Thoracic aorta (tissue), 2 donors: ENCODE results near the gene XYLT1. TPM values are rescaled to one million over a fixed set of nuclear protein-coding genes. Genes with fewer than 3 reads are reported as not detected.

Source experiments
- ATAC-seq: fragments of 150-250 bp; one replicate; pipeline ENCODE4 v1.8.0; 2017; ENCODE audit warnings: low read depth; ENCODE audit not compliant: insufficient number of reproducible peaks, low FRiP score
- DNase-seq: peaks from one replicate; pipeline ENCODE4 v3.0.0-alpha.2; 2020; ENCODE audit warnings: low spot score
- H3K27ac ChIP-seq, 2 donors: fragments of 200-600 bp; sonication (generic); 1 replicate in 1 of 2; 2 replicates in 1 of 2; pipeline ENCODE4 v1.5.1; 2016; ENCODE audit warnings: mild to moderate bottlenecking in 2 of 2, moderate library complexity in 2 of 2
- H3K27me3 ChIP-seq: fragments of 200-600 bp; sonication (generic); replicated peaks from 2 replicates; pipeline ENCODE4 v1.6.0; 2016; ENCODE audit warnings: mild to moderate bottlenecking; ENCODE audit not compliant: insufficient read depth
- H3K36me3 ChIP-seq: fragments of 200-600 bp; sonication (generic); one replicate; pipeline ENCODE4 v1.5.1; 2016
- H3K4me1 ChIP-seq, 2 donors: fragments of 200-600 bp; sonication (generic); 1 replicate in 1 of 2; 2 replicates in 1 of 2; pipeline versions ENCODE4 v1.5.1 to v1.6.0; 2016; ENCODE audit warnings: low read depth in 2 of 2, mild to moderate bottlenecking in 1 of 2; ENCODE audit not compliant: control insufficient read depth in 1 of 2
- H3K4me3 ChIP-seq: fragments of 200-600 bp; sonication (generic); 2 replicates; pipeline ENCODE4 v1.5.1; 2016; ENCODE audit warnings: mild to moderate bottlenecking
- H3K9me3 ChIP-seq: fragments of 200-600 bp; sonication (generic); 2 replicates; pipeline ENCODE4 v1.5.1; 2016
- total RNA-seq, 2 donors: library from RNA; depleted of rRNA; stranded (reverse); fragments of >200 nt; gene quantifications; one replicate each; pipeline versions ENCODE4 v1.1.0 to v1.2.3, GENCODE V29; 2016
- TF ChIP-seq, protein P1 (sequence below): fragments of 200-600 bp; sonication (generic); IDR thresholded peaks from one replicate; pipeline ENCODE4 v1.5.1; 2019; ENCODE audit warnings: antibody characterized with exemption

Gene XYLT1
- total RNA-seq, 2 donors from 2014 or later = 13.1 to 22.5 TPM

DNA sequence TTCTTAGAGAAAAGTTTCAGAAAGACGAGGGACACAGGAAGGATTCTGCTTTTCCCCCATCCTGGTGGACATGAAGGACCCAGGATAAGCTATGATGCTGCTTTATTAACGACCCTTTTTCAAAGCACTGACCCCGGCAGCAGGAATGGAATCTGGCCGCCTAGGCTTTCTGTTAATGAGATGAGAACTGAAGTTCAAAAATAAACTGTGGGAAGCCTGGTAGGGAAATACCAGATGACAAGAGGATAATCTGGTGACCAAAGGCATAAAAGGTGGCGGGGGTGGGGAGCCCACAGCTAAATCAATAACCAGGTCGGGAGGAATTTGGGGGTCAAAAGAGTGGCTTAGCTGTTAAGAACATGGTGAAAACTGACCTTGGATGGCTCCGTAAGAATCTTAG lies 171.0 kb downstream of the XYLT1 start:
- H3K4me1 ChIP-seq = peaks cover 2 to 31% of the 10 kb centered on the region in 2 donors
- no peak for ATAC-seq
- no peak for DNase-seq
- H3K4me3 ChIP-seq = no peak overlapping the region
- no peaks in the 10 kb centered on the region for H3K9me3 ChIP-seq
- TF ChIP-seq, protein P1, sequence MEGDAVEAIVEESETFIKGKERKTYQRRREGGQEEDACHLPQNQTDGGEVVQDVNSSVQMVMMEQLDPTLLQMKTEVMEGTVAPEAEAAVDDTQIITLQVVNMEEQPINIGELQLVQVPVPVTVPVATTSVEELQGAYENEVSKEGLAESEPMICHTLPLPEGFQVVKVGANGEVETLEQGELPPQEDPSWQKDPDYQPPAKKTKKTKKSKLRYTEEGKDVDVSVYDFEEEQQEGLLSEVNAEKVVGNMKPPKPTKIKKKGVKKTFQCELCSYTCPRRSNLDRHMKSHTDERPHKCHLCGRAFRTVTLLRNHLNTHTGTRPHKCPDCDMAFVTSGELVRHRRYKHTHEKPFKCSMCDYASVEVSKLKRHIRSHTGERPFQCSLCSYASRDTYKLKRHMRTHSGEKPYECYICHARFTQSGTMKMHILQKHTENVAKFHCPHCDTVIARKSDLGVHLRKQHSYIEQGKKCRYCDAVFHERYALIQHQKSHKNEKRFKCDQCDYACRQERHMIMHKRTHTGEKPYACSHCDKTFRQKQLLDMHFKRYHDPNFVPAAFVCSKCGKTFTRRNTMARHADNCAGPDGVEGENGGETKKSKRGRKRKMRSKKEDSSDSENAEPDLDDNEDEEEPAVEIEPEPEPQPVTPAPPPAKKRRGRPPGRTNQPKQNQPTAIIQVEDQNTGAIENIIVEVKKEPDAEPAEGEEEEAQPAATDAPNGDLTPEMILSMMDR = no peak
- no peaks in the 10 kb centered on the region for H3K36me3 ChIP-seq
- no peaks in the 10 kb centered on the region for H3K27me3 ChIP-seq
- H3K27ac ChIP-seq = no peak overlapping the region

DNA sequence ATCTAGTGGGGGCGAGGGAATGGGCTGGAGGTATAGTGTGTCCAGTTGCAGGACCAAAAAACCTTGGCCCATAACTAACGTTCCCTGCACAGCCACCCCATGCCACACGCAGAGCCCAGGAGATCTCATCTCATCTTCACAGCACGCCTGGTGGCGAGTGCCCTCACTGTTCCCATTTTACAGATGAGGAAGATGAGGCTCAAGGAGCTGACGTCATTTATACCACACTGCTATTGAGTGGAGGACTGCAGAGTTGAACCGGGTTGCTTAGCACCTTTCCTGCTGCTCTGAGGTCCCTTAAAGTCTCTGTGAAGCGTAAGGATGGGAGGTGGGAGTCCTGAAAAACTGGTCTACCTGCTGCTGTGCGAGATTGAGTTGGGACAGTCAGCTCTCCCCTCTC lies 172.5 kb downstream of the XYLT1 start:
- no peak overlapping the region for H3K4me3 ChIP-seq
- no peaks in the 10 kb centered on the region for H3K27me3 ChIP-seq
- ATAC-seq = no peak
- no peaks in the 10 kb centered on the region for H3K9me3 ChIP-seq
- TF ChIP-seq, protein P1 = no peak
- H3K27ac ChIP-seq = no peak overlapping the region
- H3K4me1 ChIP-seq = peaks cover 2 to 34% of the 10 kb centered on the region in 2 donors
- DNase-seq = no peak
- H3K36me3 ChIP-seq = no peaks in the 10 kb centered on the region

DNA sequence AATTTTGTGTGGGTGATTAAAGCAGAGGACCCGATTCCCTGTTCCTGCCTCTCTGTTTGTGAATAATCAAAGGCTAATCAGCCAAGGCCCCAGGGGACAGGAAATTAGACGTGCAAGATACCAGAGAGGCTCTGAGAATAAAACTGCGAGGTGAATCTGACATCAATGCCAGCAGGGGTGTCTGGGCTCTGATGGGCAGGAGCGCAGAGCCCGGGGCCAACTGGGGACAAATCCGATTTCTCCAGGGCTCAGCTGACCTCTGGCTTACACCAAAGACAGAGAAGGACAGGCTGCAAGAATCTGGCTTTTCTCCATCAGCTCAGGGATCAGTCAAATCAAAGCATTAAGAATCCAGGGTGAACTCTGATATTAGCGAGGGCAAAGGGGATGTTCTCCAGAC lies 174.3 kb downstream of the XYLT1 start:
- peaks cover 2 to 34% of the 10 kb centered on the region in 2 donors for H3K4me1 ChIP-seq
- no peak for DNase-seq
- H3K4me3 ChIP-seq = no peak overlapping the region
- ATAC-seq = no peak
- H3K27ac ChIP-seq = peak overlapping the region; percentile 28 to 50
- no peaks in the 10 kb centered on the region for H3K27me3 ChIP-seq
- no peaks in the 10 kb centered on the region for H3K9me3 ChIP-seq
- TF ChIP-seq, protein P1 = no peak
- H3K36me3 ChIP-seq = no peaks in the 10 kb centered on the region

DNA sequence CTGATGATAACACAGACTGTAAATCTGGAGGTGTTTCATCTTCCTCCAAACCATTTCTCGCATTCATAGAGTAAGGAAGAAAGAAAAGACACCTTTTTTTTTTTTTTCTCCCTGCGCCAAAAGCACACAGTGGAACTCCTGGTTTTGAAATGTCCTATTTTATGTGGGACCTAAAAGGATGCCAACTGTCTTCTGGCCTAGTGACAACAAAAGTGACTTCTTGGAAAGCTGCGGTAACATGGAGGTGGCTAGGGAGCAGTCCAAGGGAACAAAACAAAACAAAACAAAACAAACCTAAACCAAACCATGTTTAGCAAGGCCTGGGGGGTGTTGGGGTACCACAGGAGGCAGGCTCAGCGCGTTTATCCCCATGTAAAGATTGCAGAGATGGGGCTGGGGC lies 174.8 kb downstream of the XYLT1 start:
- Histone ChIP-seq H3K36me3 (no peaks in the 10 kb centered on the region), H3K27me3 (no peaks in the 10 kb centered on the region), H3K4me3 (no peak overlapping the region), H3K4me1 (peaks cover 2 to 35% of the 10 kb centered on the region in 2 donors), H3K9me3 (no peaks in the 10 kb centered on the region), H3K27ac (peak overlapping the region; percentile 28 to 50)
- TF ChIP-seq, protein P1 = no peak
- DNase-seq (no peak), ATAC-seq (no peak)

DNA sequence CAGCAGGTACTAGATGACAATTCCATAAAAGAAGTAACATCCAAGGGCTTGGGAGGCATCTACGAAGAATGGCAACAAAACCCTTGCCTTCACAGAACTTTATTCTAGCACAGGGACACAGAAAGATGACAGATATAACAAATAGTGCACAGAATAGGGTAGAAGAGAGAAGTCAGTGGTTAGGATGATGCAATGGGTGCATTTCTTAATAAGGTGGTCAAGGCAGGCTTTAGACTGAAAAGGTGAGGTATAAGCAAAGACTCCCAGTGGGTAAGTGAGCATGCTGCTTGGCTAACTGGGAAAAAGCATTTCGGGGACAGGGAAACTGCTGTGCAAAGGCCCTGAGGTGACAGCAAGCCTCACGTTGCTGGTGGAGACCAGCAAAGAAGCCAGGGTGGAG lies 175.9 kb downstream of the XYLT1 start:
- Histone ChIP-seq H3K27ac (no peak overlapping the region), H3K27me3 (no peaks in the 10 kb centered on the region), H3K4me3 (no peak overlapping the region), H3K36me3 (no peaks in the 10 kb centered on the region), H3K9me3 (no peaks in the 10 kb centered on the region), H3K4me1 (peaks cover 7 to 45% of the 10 kb centered on the region in 2 donors)
- no peak for DNase-seq
- ATAC-seq = no peak
- TF ChIP-seq, protein P1 = no peak
